HepG2 (cell line): ENCODE data around the gene CHD2. TPM values are rescaled to one million over a fixed set of nuclear protein-coding genes. Genes with fewer than 3 reads are reported as not detected.

Experiments
- AFF4 ChIP-seq: sonication (generic); formaldehyde crosslinking; IDR thresholded peaks from 2 replicates; pipeline ENCODE4 v1.4.0; 2020; ENCODE audit warnings: missing genetic modification reagents
- ARNT ChIP-seq: fragments of 450-650 bp; IDR thresholded peaks from 2 replicates; pipeline ENCODE4 v1.6.1; 2017
- ASH2L ChIP-seq: fragments of 300-600, 200-600 bp; sonication (generic); IDR thresholded peaks from 2 replicates; pipeline ENCODE4 v1.7.0; 2017; ENCODE audit warnings: low read depth, mild to moderate bottlenecking, moderate library complexity, mixed read lengths, low read length; ENCODE audit not compliant: insufficient read length
- CHCHD3 ChIP-seq: sonication (generic); formaldehyde crosslinking; IDR thresholded peaks from 2 replicates; pipeline ENCODE4 v1.8.0; 2022; ENCODE audit warnings: mild to moderate bottlenecking, missing genetic modification reagents, moderate library complexity
- HMG20A ChIP-seq: IDR thresholded peaks from 2 replicates; pipeline ENCODE4 v1.6.1; 2016; ENCODE audit warnings: borderline replicate concordance
- HNRNPUL1 ChIP-seq: fragments of 200-400 bp; formaldehyde crosslinking; IDR thresholded peaks from 2 replicates; pipeline ENCODE4 v1.6.1; 2017; ENCODE audit warnings: low read depth, mild to moderate bottlenecking, low read length, moderate library complexity
- KLF9 ChIP-seq: IDR thresholded peaks from 2 replicates; pipeline ENCODE4 v1.6.1; 2016; ENCODE audit warnings: low read depth
- NCOA5 ChIP-seq: sonication (generic); formaldehyde crosslinking; IDR thresholded peaks from 2 replicates; pipeline ENCODE4 v1.4.0; 2020; ENCODE audit warnings: missing genetic modification reagents
- NFKB2 ChIP-seq: sonication (generic); formaldehyde crosslinking; IDR thresholded peaks from 2 replicates; pipeline ENCODE4 v1.4.0; 2020; ENCODE audit warnings: missing genetic modification reagents, borderline replicate concordance
- POLR2AphosphoS2 ChIP-seq: IDR thresholded peaks from 2 replicates; pipeline ENCODE4 v1.6.1; 2011; ENCODE audit warnings: low read depth, low read length, improper control_type of control experiment
- POLR2AphosphoS5 ChIP-seq: IDR thresholded peaks from 2 replicates; pipeline ENCODE4 v1.6.1; 2012; ENCODE audit warnings: low read depth, low read length
- POLR2G ChIP-seq: fragments of 200-400 bp; formaldehyde crosslinking; IDR thresholded peaks from 2 replicates; pipeline ENCODE4 v1.6.1; 2018; ENCODE audit warnings: mild to moderate bottlenecking, low read depth, low read length, moderate library complexity
- RBFOX2 ChIP-seq: fragments of 200-400 bp; formaldehyde crosslinking; IDR thresholded peaks from 2 replicates; pipeline ENCODE4 v1.6.1; 2017; ENCODE audit warnings: low read depth, mild to moderate bottlenecking, low read length
- ZBTB7A ChIP-seq: sonication (generic); formaldehyde crosslinking; IDR thresholded peaks from 2 replicates; pipeline ENCODE4 v1.8.0; 2022; ENCODE audit warnings: mild to moderate bottlenecking, missing genetic modification reagents
- ZNF263 ChIP-seq: sonication (generic); formaldehyde crosslinking; IDR thresholded peaks from 2 replicates; pipeline ENCODE4 v1.4.0; 2020; ENCODE audit warnings: missing genetic modification reagents
- ZNF280B ChIP-seq: sonication (generic); formaldehyde crosslinking; IDR thresholded peaks from 2 replicates; pipeline ENCODE4 v1.5.0; 2020; ENCODE audit warnings: missing genetic modification reagents, mild to moderate bottlenecking, borderline replicate concordance
- ZNF460 ChIP-seq: sonication (generic); formaldehyde crosslinking; IDR thresholded peaks from 2 replicates; pipeline ENCODE4 v1.5.1; 2020; ENCODE audit warnings: missing genetic modification reagents, mild to moderate bottlenecking, borderline replicate concordance
- ZNF546 ChIP-seq: sonication (generic); formaldehyde crosslinking; conservative IDR thresholded peaks from 2 replicates; pipeline ENCODE4 v1.8.1; 2023; ENCODE audit warnings: mild to moderate bottlenecking, missing genetic modification reagents
- ZNF609 ChIP-seq: sonication (generic); formaldehyde crosslinking; IDR thresholded peaks from 2 replicates; pipeline ENCODE4 v1.4.0; 2020; ENCODE audit warnings: mild to moderate bottlenecking, missing genetic modification reagents, borderline replicate concordance
- ZNF713 ChIP-seq: sonication (generic); formaldehyde crosslinking; IDR thresholded peaks from 2 replicates; pipeline ENCODE4 v1.4.0; 2020; ENCODE audit warnings: mild to moderate bottlenecking, missing genetic modification reagents
- polyA plus RNA-seq, 8 experiments: library from polyadenylated mRNA; depleted of rRNA in 3 of 8; stranded (reverse) in 7 of 8; unstranded in 1 of 8; fragments of >200 nt; fragmentation: Illumina TruSeq in 4 of 8; extraction: Trizol in 4 of 8; gene quantifications; 2 replicates each; pipeline versions ENCODE4 v1.2.1 to v1.2.3, GENCODE V29; 2011 to 2016; ENCODE audit warnings: low read depth in 4 of 8, missing spikeins in 1 of 8, mixed read lengths in 1 of 8; ENCODE audit not compliant: insufficient read depth in 1 of 8
- total RNA-seq, 5 experiments: library from RNA; depleted of rRNA; stranded (reverse); fragments of >200 nt; fragmentation: Illumina TruSeq; extraction: Trizol; gene quantifications; 2 replicates each; pipeline ENCODE4 v1.2.3, GENCODE V29; 2016; ENCODE audit warnings: low read depth in 1 of 5

CHD2 gene
- total and polyA plus RNA-seq, 2 of the 13 experiments (the other 11 are each of a cell fraction or from before 2014, with no cell fraction given) = 54.0 to 54.1 TPM

GRCh38 chr15:92901072-92901761 is 1.1 kb downstream of the CHD2 start (continued):
- TF ChIP-seq AFF4 (CRISPR knock-in tag) = peak; percentile 74; the same call in 1 of the 2 replicates
- TF ChIP-seq ZNF546 (CRISPR knock-in tag) = no peak
- no peak for TF ChIP-seq CHCHD3 (CRISPR knock-in tag)
- TF ChIP-seq ZNF609 (CRISPR knock-in tag) = no peak
- TF ChIP-seq HNRNPUL1 = no peak
- peak; percentile 63 for TF ChIP-seq POLR2AphosphoS5
- no peak for TF ChIP-seq HMG20A (CRISPR knock-in tag)
- no peak for TF ChIP-seq ZNF460 (CRISPR knock-in tag)
- TF ChIP-seq KLF9 (CRISPR knock-in tag) = no peak
- TF ChIP-seq ZNF280B (CRISPR knock-in tag) = no peak
- TF ChIP-seq ASH2L = peak; percentile 40
- TF ChIP-seq POLR2AphosphoS2 = peak; percentile 97
- TF ChIP-seq RBFOX2 = peak; percentile 71
- no peak for TF ChIP-seq ZNF713 (CRISPR knock-in tag)
- no peak for TF ChIP-seq ZBTB7A
- no peak for TF ChIP-seq NFKB2 (CRISPR knock-in tag)
- TF ChIP-seq ARNT = no peak
- TF ChIP-seq NCOA5 (CRISPR knock-in tag) = no peak
- no peak for TF ChIP-seq ZNF263 (CRISPR knock-in tag)
- peak; percentile 63 for TF ChIP-seq POLR2G
